ENCODE measurements around the gene CELA2B. TPM values are rescaled to one million over a fixed set of nuclear protein-coding genes. Genes with fewer than 3 reads are reported as not detected.

The CELA2B gene
- total RNA-seq, 1 experiment from 2014 or later = not detected

DNA sequence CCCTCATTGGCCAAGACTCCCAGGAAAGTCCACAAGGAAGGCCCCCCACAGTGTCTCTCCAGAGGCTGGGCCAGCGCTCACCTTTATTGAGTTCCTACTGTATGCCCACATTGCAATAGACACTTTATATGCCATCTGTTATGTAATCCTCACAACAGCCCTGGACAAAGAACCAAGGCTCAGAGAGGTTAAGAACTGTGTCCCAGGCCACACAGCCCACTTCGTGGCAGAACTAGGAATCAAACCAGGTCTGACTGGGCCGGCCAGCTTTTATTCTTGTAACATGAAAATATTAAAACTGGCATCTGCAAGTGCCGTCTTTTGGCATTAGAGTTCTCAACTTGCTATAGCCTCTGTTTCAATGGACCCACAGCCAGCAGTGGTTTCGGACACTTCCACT is 33.1 kb upstream of the CELA2B start:
- Mint-ChIP-seq H3K36me3 (no peaks in the 10 kb centered on the region), H3K4me1 (no peaks in the 10 kb centered on the region), H3K4me3 (no peak overlapping the region), H3K9me3 (no peaks in the 10 kb centered on the region), H3K27me3 (ENCODE audit: low read depth) (0 out of 2 replicates have a peak, but pooled peaks cover 4% of the 10 kb centered on the region), H3K27ac (no peak overlapping the region)
- CTCF ChIA-PET = interaction anchor here (1.3 to 5.0 kb wide), 2 partner anchors 11 to 119 kb away, joined by 3 to 20 read pairs; no protein-coding TSS in a partner anchor
- DNase-seq (ENCODE audit: low spot score) (no peak), ATAC-seq (no peak)
- POLR2A ChIA-PET = no interaction called here
- TF ChIP-seq NR1H2 (CRISPR knock-in tag; IDR thresholded peaks at IDR 0.05) (no peak), EMX1 (CRISPR knock-in tag; IDR thresholded peaks at IDR 0.05) (no peak), GABPB1 (CRISPR knock-in tag; IDR thresholded peaks at IDR 0.05) (no peak), GRHL2 (CRISPR knock-in tag; IDR thresholded peaks at IDR 0.05; ENCODE audit: insufficient replicate concordance, severe bottlenecking) (no peak), HMGA2 (CRISPR knock-in tag; IDR thresholded peaks at IDR 0.05) (no peak), FOXJ3 (CRISPR knock-in tag; IDR thresholded peaks at IDR 0.05; ENCODE audit: borderline replicate concordance) (no peak)
- TF ChIP-seq, protein P1, sequence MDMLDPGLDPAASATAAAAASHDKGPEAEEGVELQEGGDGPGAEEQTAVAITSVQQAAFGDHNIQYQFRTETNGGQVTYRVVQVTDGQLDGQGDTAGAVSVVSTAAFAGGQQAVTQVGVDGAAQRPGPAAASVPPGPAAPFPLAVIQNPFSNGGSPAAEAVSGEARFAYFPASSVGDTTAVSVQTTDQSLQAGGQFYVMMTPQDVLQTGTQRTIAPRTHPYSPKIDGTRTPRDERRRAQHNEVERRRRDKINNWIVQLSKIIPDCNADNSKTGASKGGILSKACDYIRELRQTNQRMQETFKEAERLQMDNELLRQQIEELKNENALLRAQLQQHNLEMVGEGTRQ (CRISPR knock-in tag; IDR thresholded peaks at IDR 0.05) = no peak
- TF ChIP-seq, protein P2, sequence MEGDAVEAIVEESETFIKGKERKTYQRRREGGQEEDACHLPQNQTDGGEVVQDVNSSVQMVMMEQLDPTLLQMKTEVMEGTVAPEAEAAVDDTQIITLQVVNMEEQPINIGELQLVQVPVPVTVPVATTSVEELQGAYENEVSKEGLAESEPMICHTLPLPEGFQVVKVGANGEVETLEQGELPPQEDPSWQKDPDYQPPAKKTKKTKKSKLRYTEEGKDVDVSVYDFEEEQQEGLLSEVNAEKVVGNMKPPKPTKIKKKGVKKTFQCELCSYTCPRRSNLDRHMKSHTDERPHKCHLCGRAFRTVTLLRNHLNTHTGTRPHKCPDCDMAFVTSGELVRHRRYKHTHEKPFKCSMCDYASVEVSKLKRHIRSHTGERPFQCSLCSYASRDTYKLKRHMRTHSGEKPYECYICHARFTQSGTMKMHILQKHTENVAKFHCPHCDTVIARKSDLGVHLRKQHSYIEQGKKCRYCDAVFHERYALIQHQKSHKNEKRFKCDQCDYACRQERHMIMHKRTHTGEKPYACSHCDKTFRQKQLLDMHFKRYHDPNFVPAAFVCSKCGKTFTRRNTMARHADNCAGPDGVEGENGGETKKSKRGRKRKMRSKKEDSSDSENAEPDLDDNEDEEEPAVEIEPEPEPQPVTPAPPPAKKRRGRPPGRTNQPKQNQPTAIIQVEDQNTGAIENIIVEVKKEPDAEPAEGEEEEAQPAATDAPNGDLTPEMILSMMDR (IDR thresholded peaks at IDR 0.05) = no peak
- TF ChIP-seq, protein P3, sequence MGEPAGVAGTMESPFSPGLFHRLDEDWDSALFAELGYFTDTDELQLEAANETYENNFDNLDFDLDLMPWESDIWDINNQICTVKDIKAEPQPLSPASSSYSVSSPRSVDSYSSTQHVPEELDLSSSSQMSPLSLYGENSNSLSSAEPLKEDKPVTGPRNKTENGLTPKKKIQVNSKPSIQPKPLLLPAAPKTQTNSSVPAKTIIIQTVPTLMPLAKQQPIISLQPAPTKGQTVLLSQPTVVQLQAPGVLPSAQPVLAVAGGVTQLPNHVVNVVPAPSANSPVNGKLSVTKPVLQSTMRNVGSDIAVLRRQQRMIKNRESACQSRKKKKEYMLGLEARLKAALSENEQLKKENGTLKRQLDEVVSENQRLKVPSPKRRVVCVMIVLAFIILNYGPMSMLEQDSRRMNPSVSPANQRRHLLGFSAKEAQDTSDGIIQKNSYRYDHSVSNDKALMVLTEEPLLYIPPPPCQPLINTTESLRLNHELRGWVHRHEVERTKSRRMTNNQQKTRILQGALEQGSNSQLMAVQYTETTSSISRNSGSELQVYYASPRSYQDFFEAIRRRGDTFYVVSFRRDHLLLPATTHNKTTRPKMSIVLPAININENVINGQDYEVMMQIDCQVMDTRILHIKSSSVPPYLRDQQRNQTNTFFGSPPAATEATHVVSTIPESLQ (CRISPR knock-in tag; IDR thresholded peaks at IDR 0.05) = no peak
- TF ChIP-seq, protein P4, sequence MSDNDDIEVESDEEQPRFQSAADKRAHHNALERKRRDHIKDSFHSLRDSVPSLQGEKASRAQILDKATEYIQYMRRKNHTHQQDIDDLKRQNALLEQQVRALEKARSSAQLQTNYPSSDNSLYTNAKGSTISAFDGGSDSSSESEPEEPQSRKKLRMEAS (CRISPR knock-in tag; IDR thresholded peaks at IDR 0.05) = no peak

DNA sequence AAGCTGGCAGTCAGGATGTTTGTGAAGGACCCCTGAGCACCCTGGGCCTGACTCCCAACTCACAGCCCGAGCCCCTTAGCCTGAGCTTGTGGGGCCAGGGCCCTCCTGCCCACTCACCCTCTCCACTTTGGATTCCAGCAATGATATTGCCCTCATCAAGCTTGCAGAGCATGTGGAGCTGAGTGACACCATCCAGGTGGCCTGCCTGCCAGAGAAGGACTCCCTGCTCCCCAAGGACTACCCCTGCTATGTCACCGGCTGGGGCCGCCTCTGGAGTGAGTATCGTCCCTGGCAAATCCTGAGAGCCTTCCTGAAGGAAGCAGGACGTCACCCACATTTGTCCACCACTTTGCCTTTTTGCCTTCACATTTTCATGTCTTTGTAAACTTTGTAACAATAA is 32.6 kb upstream of the CELA2B start:
- no peak for DNase-seq (ENCODE audit: low spot score)
- CTCF ChIA-PET = interaction anchor here (5.0 kb wide), 1 partner anchor 12 kb away, joined by 20 read pairs; no protein-coding TSS in a partner anchor
- Mint-ChIP-seq H3K9me3 (no peaks in the 10 kb centered on the region), H3K27me3 (ENCODE audit: low read depth) (0 out of 2 replicates have a peak, but pooled peaks cover 4% of the 10 kb centered on the region), H3K27ac (no peak overlapping the region), H3K4me3 (no peak overlapping the region), H3K4me1 (no peaks in the 10 kb centered on the region), H3K36me3 (no peaks in the 10 kb centered on the region)
- POLR2A ChIA-PET = interaction anchor here (0.6 kb wide), 1 partner anchor 86 kb away, joined by 3 read pairs; no protein-coding TSS in a partner anchor
- no peak for ATAC-seq
- TF ChIP-seq TCF7 (CRISPR knock-in tag; IDR thresholded peaks at IDR 0.05; ENCODE audit: low read depth) (no peak), GTF2I (CRISPR knock-in tag; conservative IDR thresholded peaks at IDR 0.05) (no peak), EMX1 (CRISPR knock-in tag; IDR thresholded peaks at IDR 0.05) (no peak), CREM (CRISPR knock-in tag; IDR thresholded peaks at IDR 0.05) (no peak), ZNF423 (CRISPR knock-in tag; IDR thresholded peaks at IDR 0.05) (no peak), FOXJ3 (CRISPR knock-in tag; IDR thresholded peaks at IDR 0.05; ENCODE audit: borderline replicate concordance) (no peak), SOX15 (CRISPR knock-in tag; IDR thresholded peaks at IDR 0.05) (no peak), NR2C2 (CRISPR knock-in tag; IDR thresholded peaks at IDR 0.05) (no peak), ZNF219 (CRISPR knock-in tag; IDR thresholded peaks at IDR 0.05; ENCODE audit: borderline replicate concordance) (no peak), ZBTB21 (CRISPR knock-in tag; IDR thresholded peaks at IDR 0.05; ENCODE audit: borderline replicate concordance) (no peak)
- TF ChIP-seq, protein P5, sequence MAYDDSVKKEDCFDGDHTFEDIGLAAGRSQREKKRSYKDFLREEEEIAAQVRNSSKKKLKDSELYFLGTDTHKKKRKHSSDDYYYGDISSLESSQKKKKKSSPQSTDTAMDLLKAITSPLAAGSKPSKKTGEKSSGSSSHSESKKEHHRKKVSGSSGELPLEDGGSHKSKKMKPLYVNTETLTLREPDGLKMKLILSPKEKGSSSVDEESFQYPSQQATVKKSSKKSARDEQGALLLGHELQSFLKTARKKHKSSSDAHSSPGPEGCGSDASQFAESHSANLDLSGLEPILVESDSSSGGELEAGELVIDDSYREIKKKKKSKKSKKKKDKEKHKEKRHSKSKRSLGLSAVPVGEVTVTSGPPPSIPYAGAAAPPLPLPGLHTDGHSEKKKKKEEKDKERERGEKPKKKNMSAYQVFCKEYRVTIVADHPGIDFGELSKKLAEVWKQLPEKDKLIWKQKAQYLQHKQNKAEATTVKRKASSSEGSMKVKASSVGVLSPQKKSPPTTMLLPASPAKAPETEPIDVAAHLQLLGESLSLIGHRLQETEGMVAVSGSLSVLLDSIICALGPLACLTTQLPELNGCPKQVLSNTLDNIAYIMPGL (CRISPR knock-in tag; IDR thresholded peaks at IDR 0.05) = no peak

Data from WTC11 (cell line).